Effector CD4-positive, alpha-beta T cell (primary cell): ENCODE measurements around the gene TLCD3A.
"Not testable (repeated sequence)": the region's sequence is repeated elsewhere in the genome, so short reads cannot be mapped to it uniquely, and the experiment has no call there.

ENCODE experiments used
- DNase-seq: peaks from one replicate; pipeline ENCODE4 v3.0.0-alpha.2; 2020
- total RNA-seq: gene quantifications from one replicate; lab custom pipeline; 2026; lab: John Stamatoyannopoulos, UW

The TLCD3A gene
- 0.56 reads per million for total RNA-seq

- DNase-seq: peak; percentile 36
Observed at GRCh38 chr17:732067-732901, at the start of gene TLCD3A. TLCD3A (plus strand) TSS chr17:732596; CDS start chr17:732648, 52 bp downstream.

- DNase-seq: no peak
Observed at GRCh38 chr17:683040-683439, 49.4 kb upstream of the TLCD3A start.

GRCh38 chr17:683499-684254, 48.7 kb upstream of the TLCD3A start:
- no peak for DNase-seq

- no peak for DNase-seq
Observed at GRCh38 chr17:685006-685405, 47.4 kb upstream of the TLCD3A start.

- no peak for DNase-seq
Observed at GRCh38 chr17:688100-688989, 44.1 kb upstream of the TLCD3A start.

- no peak for DNase-seq
Observed at GRCh38 chr17:689556-690275, 42.7 kb upstream of the TLCD3A start.

- DNase-seq: no peak
Observed at GRCh38 chr17:690361-690760, 42.0 kb upstream of the TLCD3A start.

GRCh38 chr17:691423-691822, 41.0 kb upstream of the TLCD3A start:
- no peak for DNase-seq

- no peak for DNase-seq
Observed at GRCh38 chr17:692116-692515, 40.3 kb upstream of the TLCD3A start.

GRCh38 chr17:693791-694638, 38.4 kb upstream of the TLCD3A start:
- no peak for DNase-seq

GRCh38 chr17:696369-696768, 36.0 kb upstream of the TLCD3A start:
- no peak for DNase-seq

GRCh38 chr17:697682-698081, 34.7 kb upstream of the TLCD3A start:
- DNase-seq: no peak

GRCh38 chr17:698096-698495, 34.3 kb upstream of the TLCD3A start:
- not testable (repeated sequence) for DNase-seq

GRCh38 chr17:699345-699744, 33.1 kb upstream of the TLCD3A start:
- DNase-seq: no peak

GRCh38 chr17:700504-701094, 31.8 kb upstream of the TLCD3A start:
- DNase-seq: peak; percentile 7

GRCh38 chr17:703081-703875, 29.1 kb upstream of the TLCD3A start:
- no peak for DNase-seq

GRCh38 chr17:704111-704864, 28.1 kb upstream of the TLCD3A start:
- DNase-seq: no peak

- DNase-seq: no peak
Observed at GRCh38 chr17:705011-705410, 27.4 kb upstream of the TLCD3A start.

- no peak for DNase-seq
Observed at GRCh38 chr17:705863-706262, 26.5 kb upstream of the TLCD3A start.
